Activated T-cell treated with anti-CD3 and anti-CD28 coated beads for 1 hour (primary cell): Measurements from ENCODE around the gene TRIM44.
"Not testable (repeated sequence)": the region's sequence is repeated elsewhere in the genome, so short reads cannot be mapped to it uniquely, and the experiment has no call there.

Experiments used
- DNase-seq: peaks from one replicate; pipeline ENCODE4 v3.0.0-alpha.2; 2020; ENCODE audit warnings: low read depth

Gene TRIM44

DNA sequence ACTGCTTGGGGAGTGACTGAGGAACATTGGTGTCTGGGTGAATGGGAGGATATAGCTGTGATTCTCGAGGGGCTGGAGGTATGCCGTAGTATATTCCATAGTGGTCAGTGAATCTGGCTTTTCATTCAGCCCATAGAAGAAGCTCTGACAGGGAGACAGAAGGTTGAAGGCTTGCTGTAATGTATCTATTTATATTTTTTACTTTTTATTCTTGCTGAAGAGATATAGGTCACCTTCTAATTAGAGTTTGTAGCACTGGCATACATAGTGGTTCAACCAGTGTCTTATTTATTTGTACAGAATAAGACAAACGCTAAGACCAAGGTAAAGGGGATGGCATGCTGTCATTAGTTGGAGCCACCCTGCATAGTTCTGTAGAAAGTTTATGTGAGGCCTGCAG, 10.0 kb downstream of the TRIM44 start:
- no peak for DNase-seq

DNA sequence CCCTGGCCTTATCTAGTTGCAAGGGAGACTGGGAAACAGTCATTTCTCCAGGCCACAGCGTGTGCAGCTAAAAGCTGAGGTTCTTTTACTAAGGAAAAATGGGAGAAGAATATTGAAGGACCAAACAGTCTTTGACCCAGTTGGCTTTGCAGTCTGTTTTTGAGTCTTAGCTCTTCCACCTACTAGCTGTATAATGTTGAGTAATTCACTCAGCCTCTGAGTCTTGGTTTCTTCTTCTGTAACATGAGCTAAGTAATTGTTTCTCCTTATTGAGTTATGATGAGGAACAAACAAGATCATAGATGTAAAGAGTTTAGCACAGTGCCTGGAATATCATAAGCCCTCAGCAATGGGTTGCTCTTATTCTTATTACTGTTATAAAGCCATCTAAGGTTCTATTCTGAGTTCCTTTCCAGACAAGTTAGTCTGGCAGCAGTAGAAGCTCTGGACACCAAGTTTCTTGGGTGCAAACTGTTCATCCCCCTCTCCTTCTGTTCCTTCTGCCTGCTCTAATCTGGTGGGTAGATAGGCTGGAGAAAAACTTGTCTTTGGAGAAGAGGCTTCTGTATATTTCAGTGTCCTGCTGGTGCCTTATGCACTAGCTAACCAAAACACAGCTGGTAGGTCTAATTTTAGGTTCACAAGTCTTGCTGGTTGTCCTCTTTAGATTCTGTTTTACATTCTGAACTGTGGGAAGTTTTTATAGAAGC, 13.5 kb downstream of the TRIM44 start:
- no peak for DNase-seq

DNA sequence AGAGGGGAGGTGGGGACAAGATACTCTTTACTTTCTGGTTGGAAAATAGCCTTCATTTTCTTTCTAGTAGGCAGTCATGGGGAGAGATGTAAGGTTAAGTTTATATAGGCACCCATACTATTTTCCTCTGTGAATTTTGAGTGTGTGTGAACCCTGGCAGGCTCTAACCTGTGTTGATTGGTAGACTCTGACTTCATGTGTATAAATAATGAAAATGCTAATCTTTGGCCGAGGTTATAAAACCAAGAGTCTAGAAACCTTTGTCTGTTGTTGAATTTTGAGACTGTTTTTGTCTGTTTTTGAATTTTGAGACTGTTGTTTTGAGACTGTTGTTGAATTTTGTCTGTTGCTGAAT, 14.0 kb downstream of the TRIM44 start:
- DNase-seq: no peak

DNA sequence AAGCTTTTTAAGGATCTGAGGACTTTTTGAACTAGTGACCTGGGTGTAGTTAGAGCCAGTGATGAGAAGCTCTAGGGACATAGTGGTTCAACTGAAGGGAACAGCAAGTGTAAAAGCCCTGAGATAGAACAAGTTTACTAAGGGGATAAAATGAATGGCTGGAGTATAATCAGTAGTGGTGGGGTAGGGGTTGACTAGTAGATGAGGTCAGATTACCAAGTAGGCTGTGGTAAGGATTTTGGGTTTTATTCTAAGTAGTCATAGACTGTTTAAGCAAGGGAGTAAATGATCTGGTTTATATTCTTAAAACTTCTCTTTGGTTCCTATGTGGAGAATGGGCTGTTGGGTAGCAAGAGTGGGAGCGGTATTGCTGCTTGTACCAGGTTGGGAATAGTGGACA, 15.3 kb downstream of the TRIM44 start:
- DNase-seq: no peak

DNA sequence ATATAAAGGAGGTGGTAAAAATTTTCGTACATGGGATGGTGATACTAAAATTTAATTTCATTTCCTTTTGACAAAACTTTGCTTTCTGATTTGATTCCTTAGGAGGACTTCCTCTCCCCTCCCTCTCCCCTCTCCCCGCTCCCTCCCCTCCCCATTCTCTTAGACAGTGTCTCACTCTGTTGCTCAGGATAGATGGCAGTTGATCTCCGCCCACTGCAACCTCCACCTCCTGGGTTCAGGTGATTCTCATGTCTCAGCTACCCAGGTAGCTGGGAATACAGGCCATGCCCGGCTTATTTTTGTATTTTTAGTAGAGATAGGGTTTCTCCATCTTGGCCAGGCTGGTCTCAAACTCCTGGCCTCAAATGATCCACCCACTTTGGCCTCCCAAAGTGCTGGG, 15.9 kb downstream of the TRIM44 start:
- DNase-seq: no peak

DNA sequence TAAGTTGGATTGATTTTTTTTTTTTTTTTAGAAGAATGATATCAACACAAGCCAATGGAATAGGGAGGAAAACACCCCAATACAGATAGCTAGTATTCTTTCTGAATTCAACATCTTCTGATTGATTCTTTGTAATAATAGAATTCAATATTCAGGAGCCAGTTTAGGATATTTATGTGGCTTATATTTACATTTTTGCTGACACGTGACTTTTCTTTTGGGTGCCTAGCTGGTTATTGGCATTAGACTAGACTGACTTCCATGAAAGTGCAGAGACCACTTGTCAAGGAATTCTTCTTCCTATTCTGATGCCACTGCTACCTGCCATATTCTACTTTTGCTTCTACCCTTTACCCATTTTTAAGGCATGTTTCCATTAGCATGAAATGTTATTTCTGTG, 16.4 kb downstream of the TRIM44 start:
- DNase-seq: no peak

DNA sequence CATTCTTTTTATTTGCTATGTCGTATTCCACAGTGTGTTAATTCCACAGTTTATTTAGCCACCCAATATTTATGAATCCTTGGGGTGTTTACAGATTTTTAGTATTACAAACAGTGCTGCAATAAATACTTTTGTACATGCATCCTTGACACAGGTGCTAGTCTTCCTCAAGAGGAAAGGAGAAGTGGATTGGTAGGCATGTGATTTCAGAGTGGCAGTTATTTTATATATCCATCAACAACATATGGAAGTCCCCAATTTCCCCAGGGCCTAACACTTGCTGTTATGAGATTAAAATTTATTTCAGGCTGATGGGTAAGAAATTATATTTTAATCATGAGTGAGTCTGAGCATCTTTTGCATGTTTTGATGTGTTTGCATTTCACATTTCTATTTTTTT, 17.9 kb downstream of the TRIM44 start:
- no peak for DNase-seq

DNA sequence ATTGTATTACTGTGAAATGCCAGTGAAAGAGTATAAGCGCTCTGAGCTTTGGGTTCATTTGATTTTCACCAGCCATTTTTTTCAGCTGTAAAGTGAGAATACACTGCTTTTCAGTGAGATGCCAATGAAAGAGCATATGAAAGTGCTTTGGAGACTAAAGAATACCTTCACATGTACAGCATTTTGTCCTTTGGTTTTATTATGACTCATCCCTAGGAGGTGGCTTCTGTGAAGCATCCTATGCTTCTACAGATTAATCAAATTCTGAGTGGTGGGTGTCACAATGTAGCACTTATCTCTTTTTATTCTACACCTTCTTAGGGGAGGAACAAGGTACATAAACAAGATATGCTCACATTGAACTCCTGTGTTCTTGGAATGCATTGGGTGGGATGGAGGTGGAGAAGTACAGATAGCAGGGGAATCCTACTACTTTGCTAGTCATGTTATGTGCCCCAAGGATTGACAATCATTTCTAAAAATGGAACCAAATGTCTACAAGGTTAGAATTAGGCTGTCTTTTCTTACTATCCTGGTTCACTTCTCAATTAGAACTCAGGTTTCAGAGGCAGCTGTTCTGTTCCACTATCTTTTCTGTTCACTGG, 18.7 kb downstream of the TRIM44 start:
- DNase-seq: no peak

DNA sequence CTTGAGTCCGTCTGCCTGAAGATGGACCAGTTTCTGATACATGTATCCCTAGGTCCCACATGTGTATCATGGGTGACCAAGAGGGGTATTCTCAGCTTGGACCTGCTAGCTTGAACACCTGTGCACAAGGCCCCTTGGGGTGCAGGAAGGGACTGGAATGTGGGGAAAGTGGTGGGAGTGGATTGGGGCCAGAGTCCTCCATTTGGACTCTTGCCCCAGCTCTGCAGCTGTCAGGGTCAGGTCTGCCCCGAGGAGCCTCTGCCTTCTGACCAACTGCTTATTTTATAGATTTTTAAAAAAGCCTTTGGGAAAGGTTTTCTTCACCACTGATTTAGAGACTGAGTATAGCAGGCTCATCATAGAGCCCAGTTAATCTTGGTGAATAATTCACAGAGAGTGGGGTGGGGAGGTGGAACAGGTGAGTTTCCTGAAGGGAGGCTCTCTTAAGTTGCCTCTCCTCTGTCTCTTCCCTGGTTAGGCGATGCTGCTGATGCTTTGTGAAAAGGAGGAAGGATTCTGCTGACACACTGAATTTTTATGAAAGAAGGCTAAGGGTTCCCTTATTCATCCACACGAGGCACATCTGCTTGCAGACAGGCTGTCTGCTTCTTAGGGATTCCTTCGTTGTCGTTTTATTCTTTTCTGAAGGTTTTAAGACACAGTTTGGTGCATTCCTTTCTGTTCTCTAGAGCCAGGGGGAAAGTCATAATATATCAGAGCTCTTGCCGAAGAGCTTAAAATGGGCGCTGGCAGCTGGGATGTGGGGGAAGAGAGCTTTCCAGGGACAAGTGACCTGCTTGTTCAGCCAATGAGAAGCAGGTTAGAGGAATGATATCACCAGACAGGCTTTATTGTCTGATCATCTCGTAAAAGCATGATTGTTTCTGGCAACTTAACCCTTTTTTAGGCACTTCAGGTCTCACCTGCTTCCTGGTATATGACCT, 19.9 kb downstream of the TRIM44 start:
- no peak for DNase-seq

DNA sequence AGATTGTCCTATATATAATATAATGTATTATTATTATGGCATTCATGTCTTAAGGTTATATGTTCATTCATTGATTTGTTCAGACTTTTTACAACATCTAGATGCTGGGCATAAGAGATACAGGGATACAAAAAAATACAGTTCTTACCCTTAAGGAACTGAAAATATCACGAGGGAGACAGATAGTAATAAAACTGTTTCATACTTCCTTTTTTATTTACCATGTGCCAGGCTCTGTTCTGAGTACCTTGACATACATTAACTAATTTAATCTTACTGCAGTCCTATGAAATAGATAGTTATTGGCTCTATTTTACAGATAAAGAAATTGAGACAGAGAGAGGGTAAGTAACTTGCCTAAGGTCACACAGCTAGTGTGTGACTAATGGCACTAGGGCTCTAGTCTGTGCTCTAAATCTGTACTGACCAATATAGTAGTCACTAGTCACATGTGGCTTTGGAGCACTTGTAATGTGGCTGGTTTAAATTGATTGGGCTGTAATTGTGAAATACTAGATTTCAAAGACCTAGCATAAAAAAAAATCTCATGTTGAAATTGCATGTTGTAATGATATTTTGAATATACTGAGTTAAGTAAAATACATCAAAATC, 21.3 kb downstream of the TRIM44 start:
- no peak for DNase-seq

DNA sequence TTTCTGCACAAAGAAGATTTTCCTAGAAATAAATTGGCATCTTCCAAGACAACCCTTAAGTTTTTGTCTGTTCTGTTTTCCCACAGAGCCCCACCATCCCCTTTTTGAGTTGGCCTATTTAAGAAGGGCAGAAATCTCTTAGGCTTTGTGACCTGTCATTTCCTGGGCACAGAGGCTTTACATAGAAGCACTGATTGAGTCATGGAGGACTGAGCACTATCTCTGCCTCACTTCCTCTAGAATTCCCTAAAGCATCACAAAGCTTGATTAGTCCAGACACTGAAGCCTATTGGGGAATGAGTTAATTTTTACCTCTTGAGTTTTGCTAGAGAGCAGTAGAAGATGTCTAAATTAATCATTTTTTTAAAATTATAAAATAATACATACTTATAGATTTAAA, 25.4 kb downstream of the TRIM44 start:
- no peak for DNase-seq

DNA sequence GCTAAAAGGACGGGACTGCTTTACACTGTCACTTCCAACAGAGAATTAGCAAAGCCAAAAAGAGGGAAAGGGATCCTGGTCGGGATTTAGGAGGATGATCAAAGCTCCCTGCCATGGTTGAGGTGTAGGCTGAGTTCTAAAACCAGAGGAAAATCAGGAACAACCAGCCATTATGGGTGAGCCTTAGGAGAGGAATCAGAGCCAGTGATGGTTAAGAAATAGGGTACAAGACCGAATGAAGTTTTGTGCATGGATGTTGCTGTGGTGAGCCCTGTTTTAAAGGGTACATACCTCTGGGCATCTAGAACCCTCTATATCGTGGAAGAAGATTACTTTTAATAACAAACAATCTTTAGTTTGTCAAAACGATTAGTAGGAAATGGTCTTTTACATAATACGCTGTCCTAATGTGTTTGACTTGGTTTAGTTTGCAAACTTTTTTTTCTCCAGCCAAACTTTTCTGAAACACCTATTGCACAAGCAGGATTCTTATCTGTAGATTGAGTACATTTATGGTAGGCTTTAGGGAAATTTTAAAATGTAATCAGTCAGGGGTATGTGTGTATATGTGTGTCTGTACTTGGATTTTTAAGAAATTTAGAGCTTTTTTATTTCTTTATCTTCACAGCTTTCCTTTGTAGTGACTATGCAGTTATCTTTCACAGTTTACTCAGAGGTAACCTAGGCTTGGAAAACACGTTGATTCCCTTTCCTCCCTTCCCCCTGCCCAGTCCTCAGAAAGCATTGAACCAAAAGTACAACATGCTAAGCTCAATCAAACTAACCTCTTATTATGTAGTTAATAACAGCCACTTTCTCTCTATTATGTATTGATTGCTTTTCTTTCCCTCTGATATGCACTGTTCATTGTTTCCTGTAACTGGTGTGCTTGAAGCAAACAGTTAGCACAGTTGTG, 26.8 kb downstream of the TRIM44 start:
- no peak for DNase-seq

DNA sequence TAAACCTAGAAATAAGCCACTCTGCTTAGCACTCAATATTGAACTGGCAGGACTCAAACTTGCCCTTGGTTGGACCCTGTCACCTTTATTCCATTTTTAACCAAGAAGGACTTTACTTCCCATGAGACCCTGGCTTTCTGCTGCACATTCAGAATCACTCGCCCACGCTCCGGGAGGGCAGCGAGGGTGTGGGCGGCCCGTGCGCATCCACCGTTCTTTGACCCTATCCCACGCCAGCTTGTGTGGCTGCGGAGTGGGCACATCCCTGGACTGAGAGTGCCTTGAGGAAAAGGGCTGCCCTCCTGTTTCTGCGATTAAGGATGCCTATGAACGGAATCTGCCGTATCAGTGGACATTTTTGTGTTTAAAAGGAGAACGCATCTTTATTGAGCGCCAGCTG, 39.6 kb downstream of the TRIM44 start:
- DNase-seq: no peak

DNA sequence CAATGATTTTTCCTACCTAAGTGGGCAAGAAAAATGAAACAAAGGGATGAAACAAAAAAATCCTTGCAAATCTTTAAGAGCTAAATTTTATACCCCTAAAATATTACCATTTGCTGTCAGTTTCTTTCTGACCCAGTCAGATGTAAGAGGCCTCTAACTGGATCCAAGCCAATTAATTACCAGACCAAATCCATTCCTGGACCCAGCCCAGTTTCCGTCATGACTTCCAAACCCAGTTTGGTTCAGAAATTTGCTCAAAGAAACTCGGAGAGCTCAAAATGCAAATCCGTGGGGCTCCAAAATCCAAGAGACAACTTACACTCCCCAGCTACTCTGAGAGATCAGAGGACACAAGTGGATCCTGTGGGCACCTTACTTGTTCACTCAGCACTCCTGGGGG, 46.8 kb downstream of the TRIM44 start:
- no peak for DNase-seq

DNA sequence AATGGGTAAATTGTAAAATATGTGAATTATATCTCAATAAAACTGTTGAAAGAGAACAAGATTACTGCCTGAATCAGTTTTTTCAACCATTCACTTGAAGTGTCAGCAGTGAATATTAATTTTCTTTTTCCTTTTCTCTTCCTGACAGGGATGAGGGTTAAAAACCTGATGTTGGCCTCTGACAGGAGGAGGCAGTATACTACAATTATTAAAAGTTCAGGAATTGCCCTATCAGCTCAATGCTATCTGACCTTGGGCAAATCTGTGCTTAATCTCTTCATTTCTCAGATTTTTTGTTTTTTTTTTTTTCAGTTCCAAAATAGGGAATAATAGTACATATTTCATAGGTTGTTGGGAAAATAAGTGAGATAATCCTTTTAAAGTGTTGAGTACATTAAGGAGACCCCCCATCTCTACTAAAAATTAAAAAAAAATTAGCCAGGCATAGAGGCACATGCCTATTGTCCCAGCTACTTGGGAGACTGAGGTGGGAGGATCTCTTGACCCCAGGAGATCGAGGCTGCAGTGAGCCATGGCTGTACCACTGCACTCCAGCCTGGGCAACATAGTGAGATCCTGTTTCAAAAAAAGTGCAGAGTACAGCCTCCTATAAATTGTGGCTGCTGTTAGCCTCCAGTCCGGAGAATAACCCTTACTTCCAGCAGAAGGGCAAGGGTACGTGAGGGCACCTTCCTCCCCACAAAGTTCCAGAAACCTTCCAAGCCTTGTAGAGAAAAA, 48.8 kb downstream of the TRIM44 start:
- DNase-seq: no peak

DNA sequence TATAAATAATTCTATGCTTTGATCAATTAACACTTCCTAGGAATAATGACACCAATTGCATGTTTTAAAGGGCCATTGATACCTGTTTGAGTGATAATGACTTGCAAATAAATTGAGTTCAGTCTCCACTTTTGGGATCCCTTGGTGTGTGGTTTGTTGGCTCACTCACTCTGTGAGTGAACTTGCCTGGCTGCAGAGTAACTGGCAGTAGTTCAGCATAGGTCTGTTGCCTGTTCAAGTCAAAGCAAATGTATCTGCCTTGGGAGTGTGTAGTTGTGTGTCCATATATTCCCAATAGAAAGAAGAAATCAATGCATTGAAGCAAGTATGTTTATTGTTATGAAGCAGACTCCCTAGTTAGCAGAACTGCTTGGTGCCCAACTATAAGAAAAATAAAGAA, 49.3 kb downstream of the TRIM44 start:
- DNase-seq: no peak

DNA sequence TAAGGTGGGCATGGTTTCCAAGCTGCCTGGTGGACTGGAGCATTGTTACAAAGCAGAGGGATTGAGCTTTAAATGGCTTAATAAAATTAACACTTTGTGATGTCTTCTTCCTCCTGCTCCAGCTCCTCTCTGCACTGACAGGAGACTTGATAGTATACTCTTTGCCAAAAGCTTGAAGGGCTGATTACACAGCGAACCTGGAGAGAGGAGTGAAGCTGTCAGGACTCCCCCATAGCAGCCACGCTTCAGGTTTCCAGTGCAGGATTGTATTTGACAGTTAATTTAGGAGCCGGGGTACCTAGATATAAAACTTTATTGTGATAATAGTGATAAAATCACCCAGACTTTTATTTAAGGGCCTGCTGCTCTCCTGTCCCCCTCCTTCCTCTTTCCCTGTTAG, 50.0 kb downstream of the TRIM44 start:
- DNase-seq: no peak

DNA sequence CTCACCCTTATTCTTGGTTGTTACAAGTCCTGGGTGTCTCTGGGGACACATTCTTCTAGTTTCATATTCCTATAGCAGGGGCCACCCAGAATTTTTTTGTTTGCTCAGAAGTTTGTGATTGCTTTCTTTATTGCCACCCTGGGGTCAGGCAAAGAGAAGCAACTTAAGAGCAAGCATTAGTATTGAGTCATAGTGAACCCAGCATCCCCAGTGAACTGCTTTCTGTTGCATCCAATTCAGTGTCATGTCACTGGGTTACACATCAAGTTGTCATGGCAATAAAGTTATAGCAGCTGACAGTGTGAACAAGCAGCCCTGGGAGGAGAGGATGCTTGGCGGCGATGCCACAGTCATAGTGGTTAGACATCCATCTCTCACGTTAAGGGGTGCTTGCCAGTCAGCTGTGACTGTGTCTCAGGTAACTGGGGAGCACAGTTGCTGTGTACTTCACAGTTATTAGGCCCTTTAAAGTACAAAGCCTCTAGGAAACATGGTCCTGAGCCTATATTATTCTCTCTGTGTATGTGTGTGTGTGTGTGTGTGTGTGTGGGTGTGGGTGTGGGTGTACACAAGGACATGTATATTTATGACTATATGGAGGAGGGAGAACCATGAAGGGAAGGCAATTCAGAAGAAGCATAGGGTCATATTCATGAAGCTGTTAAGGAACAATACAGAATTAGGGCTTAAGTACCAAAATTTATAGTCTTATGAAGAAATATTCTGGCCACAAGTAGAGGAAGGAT, 52.5 kb downstream of the TRIM44 start:
- no peak for DNase-seq

DNA sequence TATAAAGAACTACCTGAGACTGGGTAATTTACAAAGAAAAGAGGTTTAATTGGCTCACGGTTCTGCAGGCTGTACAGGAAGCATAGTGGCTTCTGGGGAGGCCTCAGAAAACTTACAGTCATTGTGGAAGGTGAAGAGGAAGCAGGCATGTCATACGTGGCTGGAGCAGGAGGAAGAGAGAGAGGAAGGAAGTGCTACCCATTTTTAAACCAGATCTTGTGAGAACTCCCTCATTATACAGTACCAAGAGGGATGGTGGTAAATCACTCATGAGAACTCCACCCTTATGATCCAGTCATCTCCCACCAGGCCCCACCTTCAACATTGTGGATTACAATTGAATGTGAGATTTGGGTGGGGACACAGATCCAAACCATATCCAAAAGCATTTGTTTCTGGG, 53.1 kb downstream of the TRIM44 start:
- not testable (repeated sequence) for DNase-seq

DNA sequence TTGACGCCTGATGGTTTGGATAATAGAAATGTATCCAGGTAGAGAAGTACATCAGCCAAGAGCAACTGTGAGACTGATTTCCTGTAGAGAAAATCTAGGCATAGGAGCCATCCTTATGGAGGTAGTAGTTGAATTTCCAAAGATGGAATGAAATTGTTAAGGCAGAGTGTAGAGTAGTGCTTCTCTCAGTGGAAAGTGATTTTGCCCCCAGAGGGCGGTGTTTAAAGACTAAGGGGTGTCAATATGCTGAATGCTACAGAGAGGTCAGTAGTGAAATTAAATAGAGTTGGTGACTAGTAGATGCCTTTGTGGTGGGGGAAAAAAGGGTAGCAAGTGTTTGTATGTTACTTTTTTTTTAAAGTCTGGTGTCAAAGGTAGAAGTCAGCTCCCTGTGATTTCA, 54.5 kb downstream of the TRIM44 start:
- no peak for DNase-seq
